AG04450 (cell line): Measurements from ENCODE around the gene IRGQ. TPM values are rescaled to one million over a fixed set of nuclear protein-coding genes. Genes with fewer than 3 reads are reported as not detected.
"Not testable (repeated sequence)": the region's sequence is repeated elsewhere in the genome, so short reads cannot be mapped to it uniquely, and the experiment has no call there.

Experiments
- CTCF ChIA-PET: fragments of 300-600, 350-600 bp; formaldehyde crosslinking; extraction: SDS; loops from one replicate; lab custom pipeline; 2022; ENCODE audit warnings: antibody characterized with exemption, inconsistent platforms; lab: Charles Lee
- POLR2A ChIA-PET: fragments of 350-600 bp; formaldehyde crosslinking; extraction: SDS; loops from one replicate; lab custom pipeline; 2021; ENCODE audit warnings: antibody characterized with exemption, inconsistent platforms; lab: Yijun Ruan, JAX
- DNase-seq: peaks from one replicate; pipeline ENCODE4 v3.0.0-alpha.2; 2011; ENCODE audit warnings: low read depth, low spot score
- H3K27ac ChIP-seq: one replicate; pipeline ENCODE4 v1.5.1; 2012; ENCODE audit warnings: low read depth, low read length, control low read depth
- H3K27me3 ChIP-seq: one replicate; pipeline ENCODE4 v1.6.0; 2012; ENCODE audit warnings: low read length; ENCODE audit not compliant: control insufficient read depth, insufficient read depth
- H3K4me3 ChIP-seq: 2 replicates; pipeline ENCODE4 v1.5.1; 2011; ENCODE audit warnings: mild to moderate bottlenecking, low read depth, low read length, control low read depth
- H3K9me3 ChIP-seq: 2 replicates; pipeline ENCODE4 v1.5.1; 2012; ENCODE audit warnings: low read length; ENCODE audit not compliant: control insufficient read depth, insufficient read depth
- polyA plus RNA-seq: library from polyadenylated mRNA; depleted of rRNA; stranded (reverse); fragments of >200 nt; gene quantifications from 2 replicates; pipeline ENCODE4 v1.2.3, GENCODE V29; 2011
- TF ChIP-seq, protein P1 (sequence below): IDR thresholded peaks from 2 replicates; pipeline ENCODE4 v1.5.1; 2011; ENCODE audit warnings: low read depth, low read length, control low read depth, inconsistent platforms

Gene IRGQ
- polyA plus RNA-seq, 1 experiment, result 11.2 TPM

DNA sequence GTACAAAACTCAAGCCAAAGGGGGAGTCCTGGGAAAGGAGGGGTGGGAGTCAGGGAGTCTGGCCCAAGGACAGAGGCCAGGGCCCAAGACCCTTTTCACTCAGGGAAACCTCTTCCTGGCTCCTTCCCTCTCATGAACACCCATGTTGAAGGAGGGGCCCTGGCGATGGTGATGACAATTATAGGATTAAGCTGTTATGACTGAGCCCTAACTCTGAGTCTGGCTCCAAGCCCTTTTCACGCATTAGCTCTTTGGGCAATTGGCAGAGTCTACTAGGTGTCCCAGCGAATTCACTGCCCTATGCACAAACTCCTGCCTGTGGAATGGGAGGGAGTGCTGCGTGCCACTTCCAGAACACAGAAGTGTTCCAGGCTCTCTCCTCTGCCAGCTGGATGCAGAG is 42.3 kb downstream of the IRGQ start:
- CTCF ChIA-PET, result interaction anchor here (1.0 to 3.7 kb wide), 8 partner anchors 12 to 256 kb away, joined by 3 to 58 read pairs (median 8); partner anchors contain the start of genes PINLYP and XRCC1
- POLR2A ChIA-PET, result no interaction called here
- no peak overlapping the region for H3K4me3 ChIP-seq
- no peaks in the 10 kb centered on the region for H3K27me3 ChIP-seq
- TF ChIP-seq, protein P1, sequence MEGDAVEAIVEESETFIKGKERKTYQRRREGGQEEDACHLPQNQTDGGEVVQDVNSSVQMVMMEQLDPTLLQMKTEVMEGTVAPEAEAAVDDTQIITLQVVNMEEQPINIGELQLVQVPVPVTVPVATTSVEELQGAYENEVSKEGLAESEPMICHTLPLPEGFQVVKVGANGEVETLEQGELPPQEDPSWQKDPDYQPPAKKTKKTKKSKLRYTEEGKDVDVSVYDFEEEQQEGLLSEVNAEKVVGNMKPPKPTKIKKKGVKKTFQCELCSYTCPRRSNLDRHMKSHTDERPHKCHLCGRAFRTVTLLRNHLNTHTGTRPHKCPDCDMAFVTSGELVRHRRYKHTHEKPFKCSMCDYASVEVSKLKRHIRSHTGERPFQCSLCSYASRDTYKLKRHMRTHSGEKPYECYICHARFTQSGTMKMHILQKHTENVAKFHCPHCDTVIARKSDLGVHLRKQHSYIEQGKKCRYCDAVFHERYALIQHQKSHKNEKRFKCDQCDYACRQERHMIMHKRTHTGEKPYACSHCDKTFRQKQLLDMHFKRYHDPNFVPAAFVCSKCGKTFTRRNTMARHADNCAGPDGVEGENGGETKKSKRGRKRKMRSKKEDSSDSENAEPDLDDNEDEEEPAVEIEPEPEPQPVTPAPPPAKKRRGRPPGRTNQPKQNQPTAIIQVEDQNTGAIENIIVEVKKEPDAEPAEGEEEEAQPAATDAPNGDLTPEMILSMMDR, result no peak
- DNase-seq, result no peak
- H3K9me3 ChIP-seq, result no peaks in the 10 kb centered on the region
- no peak overlapping the region for H3K27ac ChIP-seq

DNA sequence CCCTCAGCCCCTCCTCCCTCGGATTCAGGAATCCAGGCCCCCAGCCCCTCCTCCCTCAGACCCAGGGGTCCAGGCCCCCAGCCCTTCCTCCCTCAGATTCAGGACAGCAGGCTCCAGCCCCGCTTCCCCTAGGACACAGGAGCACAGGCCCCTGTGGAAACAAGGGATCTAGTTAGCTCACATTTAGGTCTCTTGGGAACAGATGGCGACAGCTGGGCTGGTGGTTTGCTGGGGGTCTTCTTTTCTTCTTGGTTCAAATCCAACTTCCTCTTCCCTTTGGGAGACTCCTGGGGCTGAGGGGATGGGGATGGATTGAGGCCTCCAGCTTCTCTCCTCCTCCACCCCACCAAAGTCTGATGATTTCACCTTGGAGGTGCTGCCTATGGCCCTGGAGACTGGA is 43.3 kb downstream of the IRGQ start:
- no peak overlapping the region for H3K4me3 ChIP-seq
- H3K9me3 ChIP-seq, result no peaks in the 10 kb centered on the region
- no peak for DNase-seq
- H3K27me3 ChIP-seq, result no peaks in the 10 kb centered on the region
- ChIA-PET POLR2A (no interaction called here), CTCF (interaction anchor here (0.5 to 1.5 kb wide), 2 partner anchors 24 to 100 kb away, joined by 3 to 4 read pairs; no protein-coding TSS in a partner anchor)
- H3K27ac ChIP-seq, result no peak overlapping the region
- TF ChIP-seq, protein P1, result no peak

DNA sequence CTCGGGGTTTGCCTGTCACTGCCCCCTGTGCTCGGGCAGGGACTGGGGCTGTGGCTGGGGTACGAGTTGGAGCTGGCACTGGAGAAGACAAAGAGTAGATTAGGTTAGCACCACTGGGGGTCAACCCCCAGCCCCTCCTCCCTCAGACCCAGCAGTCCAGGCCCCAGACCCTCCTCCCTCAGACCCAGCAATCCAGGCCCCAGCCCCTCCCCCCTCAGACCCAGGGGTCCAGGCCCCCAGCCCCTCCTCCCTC is 43.8 kb downstream of the IRGQ start:
- TF ChIP-seq, protein P1, result no peak
- POLR2A ChIA-PET, result no interaction called here
- Histone ChIP-seq H3K27ac (no peak overlapping the region), H3K9me3 (no peaks in the 10 kb centered on the region), H3K4me3 (no peak overlapping the region), H3K27me3 (no peaks in the 10 kb centered on the region)
- no peak for DNase-seq
- CTCF ChIA-PET, result no interaction called here

DNA sequence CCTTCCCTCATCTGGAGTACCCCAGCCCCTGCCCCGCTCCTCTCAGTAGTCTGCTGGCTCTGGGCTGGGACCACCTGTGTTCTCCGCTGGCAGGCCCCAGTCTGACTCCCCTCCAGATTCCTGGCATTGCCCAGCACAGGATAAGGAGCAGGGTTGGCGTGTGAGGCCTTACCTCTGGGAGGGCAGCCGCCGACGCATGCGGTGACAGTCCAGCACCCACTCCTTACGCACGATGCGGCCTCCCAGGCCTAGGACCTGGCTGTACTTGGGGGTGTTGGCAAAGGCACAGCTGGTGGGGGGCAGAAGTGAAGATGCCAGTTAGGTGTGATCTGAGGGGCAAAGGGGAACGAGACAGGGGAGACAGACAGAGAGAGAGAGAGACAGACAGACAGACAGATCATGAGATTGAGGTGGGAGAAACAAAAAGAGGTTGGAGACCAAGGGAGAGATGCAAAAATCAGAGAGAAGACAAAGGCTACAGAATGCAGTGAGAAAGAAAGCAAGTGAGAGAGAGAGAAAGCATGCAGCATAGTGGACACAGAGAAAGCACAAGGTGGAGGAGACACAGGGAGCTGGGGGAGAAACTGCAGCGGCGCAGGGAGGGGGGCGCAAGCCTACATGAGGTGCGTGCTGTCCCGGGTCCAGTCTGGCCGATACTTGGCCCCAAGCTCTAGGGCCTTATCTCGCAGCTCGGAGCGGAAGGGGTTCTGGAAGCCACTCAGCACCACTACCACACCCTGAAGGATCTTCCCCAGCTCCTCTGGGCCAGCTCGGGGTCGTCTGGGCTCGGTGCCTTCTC is 44.3 kb downstream of the IRGQ start:
- CTCF ChIA-PET, result no interaction called here

DNA sequence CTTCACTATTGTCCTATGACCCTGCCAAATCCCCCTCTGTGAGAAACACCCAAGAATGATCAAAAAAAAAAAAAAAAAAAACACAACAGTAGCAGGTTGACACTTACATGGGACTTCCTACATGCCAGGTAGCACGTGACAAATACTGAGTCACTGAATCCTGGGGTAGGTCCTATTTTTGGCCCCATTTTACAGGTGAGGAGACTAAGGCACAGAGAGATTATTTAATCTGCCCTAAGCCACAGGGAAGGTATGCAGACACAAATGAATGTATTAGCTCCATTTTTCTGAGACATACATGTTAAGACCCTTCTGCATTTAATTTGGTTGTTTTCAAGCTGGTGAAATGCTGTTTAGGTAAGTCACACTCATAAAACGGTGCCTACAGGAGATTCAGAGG is 47.2 kb downstream of the IRGQ start:
- Histone ChIP-seq H3K9me3 (no peaks in the 10 kb centered on the region), H3K27ac (no peak overlapping the region), H3K27me3 (no peaks in the 10 kb centered on the region), H3K4me3 (no peak overlapping the region)
- TF ChIP-seq, protein P1, result no peak
- CTCF ChIA-PET, result interaction anchor here (0.6 kb wide), 1 partner anchor 1596 kb away, joined by 3 read pairs; no protein-coding TSS in a partner anchor
- POLR2A ChIA-PET, result no interaction called here
- DNase-seq, result no peak

More for the DNA sequence above, 44.3 kb downstream of the IRGQ start:
- POLR2A ChIA-PET, result no interaction called here
- no peak for DNase-seq
- H3K27ac ChIP-seq, result no peak overlapping the region
- no peak overlapping the region for H3K4me3 ChIP-seq
- TF ChIP-seq, protein P1, result no peak
- no peaks in the 10 kb centered on the region for H3K27me3 ChIP-seq
- H3K9me3 ChIP-seq, result no peaks in the 10 kb centered on the region

DNA sequence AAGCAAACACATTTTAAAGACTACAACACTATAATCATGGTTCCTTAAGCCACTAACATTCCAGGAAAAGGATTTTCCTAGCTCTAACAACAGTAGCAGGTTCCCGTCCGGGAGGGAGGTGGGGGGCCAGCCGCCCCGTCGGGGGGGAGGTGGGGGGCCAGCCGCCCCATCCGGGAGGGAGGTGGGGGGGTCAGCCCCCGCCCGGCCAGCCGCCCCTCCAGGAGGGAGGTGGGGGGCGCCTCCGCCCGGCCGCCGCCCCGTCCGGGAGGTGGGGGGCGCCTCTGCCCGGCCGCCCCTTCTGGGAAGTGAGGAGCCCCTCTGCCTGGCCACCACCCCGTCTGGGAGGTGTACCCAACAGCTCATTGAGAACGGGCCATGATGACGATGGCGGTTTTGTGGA is 48.0 kb downstream of the IRGQ start:
- H3K27me3 ChIP-seq, H3K27ac ChIP-seq, DNase-seq, POLR2A ChIA-PET, H3K9me3 ChIP-seq, CTCF ChIA-PET, H3K4me3 ChIP-seq: not testable (repeated sequence)
